ENCODE measurements around the gene HS6ST3.
"Not testable (repeated sequence)": the region's sequence is repeated elsewhere in the genome, so short reads cannot be mapped to it uniquely, and the experiment has no call there.

Gene HS6ST3

DNA sequence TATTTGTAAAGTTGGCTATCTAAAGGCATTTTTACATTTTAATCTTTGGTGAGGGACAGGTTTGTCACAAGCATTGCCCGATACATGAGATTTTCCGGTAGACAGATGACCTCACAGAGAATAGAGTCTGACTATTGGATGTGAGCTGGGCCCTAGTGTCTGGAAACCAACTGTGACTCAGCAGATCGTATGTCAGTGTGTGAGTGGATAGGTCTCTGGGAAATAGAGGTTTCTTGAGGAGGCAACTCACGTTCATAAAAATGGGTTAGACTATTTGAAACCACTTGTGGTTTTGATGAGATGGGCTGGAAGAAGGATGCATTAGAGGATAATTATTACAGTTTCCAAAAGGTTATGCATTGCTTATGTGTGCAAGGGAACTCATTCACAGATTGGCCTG, 19.2 kb downstream of the HS6ST3 start:
- Histone ChIP-seq H3K4me1 (no peaks in the 10 kb centered on the region), H3K9me3 (no peaks in the 10 kb centered on the region), H3K36me3 (replicated peaks) (no peaks in the 10 kb centered on the region), H3K4me3 (no peak overlapping the region), H3K27me3 (ENCODE audit: low read depth) (no peaks in the 10 kb centered on the region)
- in situ Hi-C loops (cut with MboI; ENCODE audit: low sequenced_read_pairs): no loop called here
- no peak for DNase-seq (ENCODE audit: low spot score in 2 of 2)

DNA sequence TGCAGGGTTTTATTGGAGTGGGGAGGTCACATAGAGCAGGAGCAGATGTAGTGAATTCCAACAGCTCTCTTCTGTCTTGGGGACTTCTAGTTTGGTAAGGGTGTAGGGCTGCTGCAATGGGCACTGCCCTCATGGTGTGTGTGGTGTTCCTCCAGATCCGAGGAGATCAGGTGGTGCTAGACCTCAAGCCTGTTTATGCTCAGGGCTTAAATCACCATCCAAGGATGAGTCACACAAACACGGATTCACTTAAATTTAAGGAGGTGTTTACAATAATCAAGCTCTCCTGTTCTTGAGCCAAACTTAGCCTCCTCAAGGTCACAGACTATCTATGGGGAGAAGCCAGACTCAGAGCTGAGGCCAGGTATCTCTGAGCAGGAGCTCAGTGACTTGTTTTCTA, 23.0 kb downstream of the HS6ST3 start:
- DNase-seq (ENCODE audit: low spot score in 2 of 2): no peak
- Histone ChIP-seq H3K4me3 (no peak overlapping the region), H3K27me3 (ENCODE audit: low read depth) (no peaks in the 10 kb centered on the region), H3K4me1 (no peaks in the 10 kb centered on the region), H3K36me3 (replicated peaks) (no peaks in the 10 kb centered on the region), H3K9me3 (no peaks in the 10 kb centered on the region)
- in situ Hi-C loops (cut with MboI; ENCODE audit: low sequenced_read_pairs): no loop called here

DNA sequence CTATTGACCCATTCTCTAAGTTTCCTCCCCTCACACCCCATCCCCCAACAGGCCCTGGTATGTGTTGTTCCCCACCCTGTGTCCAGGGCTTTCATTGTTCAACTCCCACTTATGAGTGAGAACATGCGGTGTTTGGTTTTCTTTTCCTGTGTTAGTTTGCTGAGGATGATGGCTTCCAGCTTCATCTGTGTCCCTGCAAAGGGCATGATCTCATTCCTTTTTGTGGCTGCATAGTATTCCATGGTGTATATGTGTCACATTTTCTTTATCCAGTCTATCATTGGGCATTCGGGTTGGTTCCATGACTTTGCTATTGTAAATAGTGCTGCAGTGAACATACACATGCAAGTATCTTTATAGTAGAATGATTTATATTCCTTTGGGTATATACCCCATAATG, 25.5 kb downstream of the HS6ST3 start:
- H3K4me3 ChIP-seq; H3K36me3 ChIP-seq (replicated peaks); H3K27me3 ChIP-seq (ENCODE audit: low read depth); H3K9me3 ChIP-seq; in situ Hi-C loops (cut with MboI; ENCODE audit: low sequenced_read_pairs); DNase-seq (ENCODE audit: low spot score in 2 of 2); H3K4me1 ChIP-seq: not testable (repeated sequence)

DNA sequence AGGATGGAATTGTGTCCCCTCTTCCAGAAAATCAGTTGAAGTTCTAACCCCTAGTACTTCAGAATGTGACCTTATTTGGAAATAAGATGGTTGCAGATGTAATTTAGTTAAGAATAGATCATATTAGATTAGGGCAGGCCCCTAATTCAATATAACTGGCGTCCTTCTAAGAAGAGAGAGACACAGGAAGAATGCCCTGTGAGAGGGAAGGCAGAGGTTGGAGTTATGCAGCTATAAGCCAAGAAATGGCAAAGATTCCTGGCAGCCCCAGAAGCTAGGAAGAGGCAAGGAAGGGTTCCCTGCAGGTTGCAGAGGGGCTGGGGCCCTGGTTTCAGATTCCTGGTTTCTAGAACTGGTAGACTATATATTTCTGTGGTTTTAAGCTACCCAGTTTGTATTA, 30.0 kb downstream of the HS6ST3 start:
- in situ Hi-C loops (cut with MboI; ENCODE audit: low sequenced_read_pairs): no loop called here
- no peak for DNase-seq (ENCODE audit: low spot score in 2 of 2)
- Histone ChIP-seq H3K4me3 (no peak overlapping the region), H3K36me3 (replicated peaks) (no peaks in the 10 kb centered on the region), H3K27me3 (ENCODE audit: low read depth) (no peaks in the 10 kb centered on the region), H3K4me1 (no peaks in the 10 kb centered on the region), H3K9me3 (no peaks in the 10 kb centered on the region)

DNA sequence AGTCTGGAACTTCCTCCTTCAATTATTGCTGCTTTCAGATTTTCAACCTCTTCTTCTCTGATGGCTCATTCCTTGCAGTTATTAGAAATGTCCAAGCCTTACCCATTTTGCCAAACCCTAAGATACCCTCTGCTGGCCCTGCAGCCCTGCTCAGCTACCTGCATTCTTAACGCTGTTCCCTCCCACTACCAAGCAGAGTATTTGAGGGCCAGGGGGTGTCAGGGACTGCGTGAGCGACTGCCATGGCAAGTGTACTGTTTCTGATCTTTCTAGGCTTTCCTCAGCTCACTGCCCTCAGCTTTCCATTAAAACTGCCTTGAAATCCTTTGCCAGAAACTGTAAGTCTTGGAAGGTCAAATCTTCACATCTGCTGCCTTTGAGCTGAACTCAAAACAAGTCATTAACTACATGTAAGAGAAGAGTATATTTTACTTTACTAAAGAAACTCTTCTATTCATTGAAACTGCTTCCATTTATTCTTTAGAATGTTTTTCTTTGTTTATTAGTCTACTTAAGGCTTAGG, 41.0 kb downstream of the HS6ST3 start:
- no peak overlapping the region for H3K4me3 ChIP-seq
- H3K36me3 ChIP-seq (replicated peaks): no peaks in the 10 kb centered on the region
- peaks cover 10% of the 10 kb centered on the region for H3K4me1 ChIP-seq
- H3K27me3 ChIP-seq (ENCODE audit: low read depth): no peaks in the 10 kb centered on the region
- in situ Hi-C loops (cut with MboI; ENCODE audit: low sequenced_read_pairs): no loop called here
- no peaks in the 10 kb centered on the region for H3K9me3 ChIP-seq
- no peak for DNase-seq (ENCODE audit: low spot score in 2 of 2)

DNA sequence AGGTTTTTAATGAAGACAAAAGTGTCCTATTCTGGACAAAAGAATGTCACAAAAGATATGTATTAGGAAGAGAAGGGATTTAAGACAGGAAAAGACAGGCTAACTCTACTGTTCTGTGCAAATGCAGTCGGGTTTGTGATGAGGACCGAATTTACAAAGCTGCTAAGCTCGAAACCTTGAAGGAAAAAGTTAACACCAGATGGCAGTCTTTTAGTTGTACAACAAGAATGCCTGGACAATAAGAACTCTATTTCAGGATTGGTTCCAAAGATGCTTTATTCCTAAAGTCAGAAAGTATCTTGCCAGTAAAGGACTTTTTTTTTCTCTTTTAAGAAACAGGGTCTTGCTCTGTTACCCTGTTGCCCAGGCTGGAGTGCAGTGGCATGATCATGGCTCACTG, 51.1 kb downstream of the HS6ST3 start:
- no peaks in the 10 kb centered on the region for H3K27me3 ChIP-seq (ENCODE audit: low read depth)
- in situ Hi-C loops (cut with MboI; ENCODE audit: low sequenced_read_pairs): no loop called here
- H3K36me3 ChIP-seq (replicated peaks): no peaks in the 10 kb centered on the region
- no peaks in the 10 kb centered on the region for H3K4me1 ChIP-seq
- peak in 1 of 2 experiments; percentile 43 for DNase-seq (ENCODE audit: low spot score in 2 of 2)
- H3K9me3 ChIP-seq: no peaks in the 10 kb centered on the region
- H3K4me3 ChIP-seq: no peak overlapping the region

DNA sequence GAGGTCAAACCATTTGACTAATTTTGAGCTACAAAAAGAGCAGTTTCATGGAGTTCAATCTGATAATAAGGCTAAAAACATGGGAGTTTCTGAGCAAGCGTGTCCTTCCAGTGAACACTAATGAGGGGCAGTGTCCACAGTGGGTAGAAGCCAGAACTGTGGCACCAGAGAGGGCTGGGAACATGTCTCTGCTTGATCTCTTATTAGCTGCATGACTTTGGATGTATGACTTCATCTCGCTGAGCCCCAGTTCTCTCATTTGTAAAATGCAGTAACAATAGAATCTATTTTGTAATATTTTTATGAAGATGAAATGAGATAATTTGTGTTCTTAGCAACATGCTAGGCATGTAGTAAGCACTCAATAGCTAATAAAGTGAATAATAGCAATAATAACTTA, 69.8 kb downstream of the HS6ST3 start:
- Histone ChIP-seq H3K36me3 (replicated peaks) (no peaks in the 10 kb centered on the region), H3K4me1 (no peaks in the 10 kb centered on the region), H3K4me3 (no peak overlapping the region), H3K27me3 (ENCODE audit: low read depth) (no peaks in the 10 kb centered on the region), H3K9me3 (no peaks in the 10 kb centered on the region)
- DNase-seq (ENCODE audit: low spot score in 2 of 2): no peak
- in situ Hi-C loops (cut with MboI; ENCODE audit: low sequenced_read_pairs): no loop called here

DNA sequence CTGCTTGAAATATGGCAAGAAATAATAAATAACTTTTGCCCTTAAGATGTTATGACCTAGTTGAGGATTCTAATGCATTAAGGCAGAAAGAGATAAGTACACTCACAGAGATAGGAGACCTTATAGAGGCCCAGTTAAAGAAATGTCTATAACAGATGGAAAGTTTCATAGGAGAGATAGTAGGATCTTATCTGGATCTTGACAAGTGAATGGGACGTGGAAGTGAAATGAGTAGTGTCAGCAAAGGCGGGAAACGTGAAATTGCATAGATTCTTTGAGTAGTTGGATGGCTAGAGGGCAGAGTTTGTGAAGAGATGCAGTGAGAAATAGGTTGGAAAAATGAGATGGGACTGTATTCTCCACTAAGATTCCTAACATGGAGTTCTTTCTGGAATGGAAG, 71.2 kb downstream of the HS6ST3 start:
- no peak for DNase-seq (ENCODE audit: low spot score in 2 of 2)
- in situ Hi-C loops (cut with MboI; ENCODE audit: low sequenced_read_pairs): no loop called here
- no peak overlapping the region for H3K4me3 ChIP-seq
- no peaks in the 10 kb centered on the region for H3K9me3 ChIP-seq
- no peaks in the 10 kb centered on the region for H3K36me3 ChIP-seq (replicated peaks)
- H3K4me1 ChIP-seq: no peaks in the 10 kb centered on the region
- H3K27me3 ChIP-seq (ENCODE audit: low read depth): no peaks in the 10 kb centered on the region

DNA sequence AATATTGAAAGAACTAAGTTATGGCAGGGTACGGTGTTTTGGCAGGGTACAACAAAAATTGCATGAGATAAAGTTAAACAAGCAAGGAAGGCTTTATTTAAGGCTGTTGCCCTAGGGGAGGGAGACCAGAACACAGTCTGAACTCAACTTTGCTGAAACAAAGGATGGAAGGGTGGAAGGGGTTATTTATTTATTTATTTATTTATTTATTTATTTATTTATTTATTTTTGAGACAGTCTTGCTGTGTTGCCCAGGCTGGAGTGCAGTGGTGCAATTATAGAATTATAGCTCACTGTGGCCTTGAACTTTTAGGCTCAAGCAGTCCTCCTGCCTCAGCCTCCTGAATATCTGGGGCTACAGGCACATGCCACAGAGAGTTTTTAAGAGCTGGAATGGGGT, 75.9 kb downstream of the HS6ST3 start:
- H3K4me3 ChIP-seq: no peak overlapping the region
- no peaks in the 10 kb centered on the region for H3K36me3 ChIP-seq (replicated peaks)
- no peaks in the 10 kb centered on the region for H3K4me1 ChIP-seq
- no peaks in the 10 kb centered on the region for H3K27me3 ChIP-seq (ENCODE audit: low read depth)
- no peaks in the 10 kb centered on the region for H3K9me3 ChIP-seq
- DNase-seq (ENCODE audit: low spot score in 2 of 2): no peak
- in situ Hi-C loops (cut with MboI; ENCODE audit: low sequenced_read_pairs): no loop called here

DNA sequence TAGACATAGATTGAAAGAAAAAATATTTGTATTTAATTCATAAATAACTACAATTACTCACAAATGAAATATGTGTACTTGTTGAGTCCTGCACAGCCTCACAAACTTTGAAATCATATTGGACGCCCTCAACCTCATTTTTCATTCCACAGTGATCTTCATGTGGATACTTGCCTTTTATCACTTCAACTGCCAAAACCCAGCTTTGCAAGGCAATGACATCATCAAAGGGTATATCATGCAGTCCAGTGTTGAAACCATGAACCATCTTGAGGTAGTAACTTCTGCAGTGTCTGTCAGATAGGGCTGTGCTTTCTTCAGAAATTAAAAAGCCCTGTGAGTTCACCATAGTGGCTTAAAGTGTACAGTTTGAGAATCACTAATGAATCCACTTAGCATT, 82.2 kb downstream of the HS6ST3 start:
- in situ Hi-C loops (cut with MboI; ENCODE audit: low sequenced_read_pairs): no loop called here
- Histone ChIP-seq H3K4me1 (peaks cover 6% of the 10 kb centered on the region), H3K9me3 (no peaks in the 10 kb centered on the region), H3K36me3 (replicated peaks) (no peaks in the 10 kb centered on the region), H3K4me3 (no peak overlapping the region), H3K27me3 (ENCODE audit: low read depth) (no peaks in the 10 kb centered on the region)
- DNase-seq (ENCODE audit: low spot score in 2 of 2): no peak

DNA sequence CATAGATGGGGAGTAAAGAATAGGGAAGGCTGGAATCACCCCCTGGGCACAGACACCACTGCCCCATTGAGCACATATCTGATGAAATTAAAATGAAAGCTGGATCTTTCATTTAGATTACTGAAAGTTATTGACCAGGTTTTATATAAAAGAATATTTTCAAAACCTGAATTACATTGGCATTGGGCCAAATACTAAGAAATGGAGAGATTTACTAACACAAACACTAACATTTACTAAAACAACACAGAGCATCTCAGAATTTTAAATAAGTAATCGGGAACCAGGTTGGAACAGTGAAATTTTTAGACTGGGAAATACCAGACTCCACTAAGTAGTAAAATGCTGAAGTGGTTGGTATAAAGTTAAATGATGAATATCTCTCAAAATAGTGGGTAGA, 88.9 kb downstream of the HS6ST3 start:
- Histone ChIP-seq H3K4me3 (no peak overlapping the region), H3K27me3 (ENCODE audit: low read depth) (no peaks in the 10 kb centered on the region), H3K9me3 (no peaks in the 10 kb centered on the region), H3K36me3 (replicated peaks) (no peaks in the 10 kb centered on the region), H3K4me1 (peaks cover 10% of the 10 kb centered on the region)
- in situ Hi-C loops (cut with MboI; ENCODE audit: low sequenced_read_pairs): no loop called here
- no peak for DNase-seq (ENCODE audit: low spot score in 2 of 2)

DNA sequence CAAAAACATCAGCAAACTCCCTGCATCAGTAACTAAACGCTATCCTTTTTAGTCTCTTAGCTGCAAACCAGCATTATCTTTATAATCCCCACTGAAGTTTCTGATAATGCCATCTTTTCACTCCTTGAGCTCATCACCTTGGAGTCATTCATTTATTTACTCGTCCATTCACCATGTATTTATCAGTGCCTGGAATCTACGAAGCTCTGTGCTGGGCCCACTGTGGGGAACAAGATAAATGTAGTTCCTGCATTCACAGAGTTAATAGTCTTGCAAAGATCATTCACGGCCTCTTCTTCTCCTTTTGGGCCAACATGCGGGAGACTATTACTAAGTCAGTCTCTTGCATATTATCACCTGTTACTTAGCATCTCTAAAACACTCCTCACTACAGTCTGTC, 89.4 kb downstream of the HS6ST3 start:
- Histone ChIP-seq H3K9me3 (no peaks in the 10 kb centered on the region), H3K4me3 (no peak overlapping the region), H3K36me3 (replicated peaks) (no peaks in the 10 kb centered on the region), H3K4me1 (peaks cover 10% of the 10 kb centered on the region), H3K27me3 (ENCODE audit: low read depth) (no peaks in the 10 kb centered on the region)
- no peak for DNase-seq (ENCODE audit: low spot score in 2 of 2)
- in situ Hi-C loops (cut with MboI; ENCODE audit: low sequenced_read_pairs): no loop called here

DNA sequence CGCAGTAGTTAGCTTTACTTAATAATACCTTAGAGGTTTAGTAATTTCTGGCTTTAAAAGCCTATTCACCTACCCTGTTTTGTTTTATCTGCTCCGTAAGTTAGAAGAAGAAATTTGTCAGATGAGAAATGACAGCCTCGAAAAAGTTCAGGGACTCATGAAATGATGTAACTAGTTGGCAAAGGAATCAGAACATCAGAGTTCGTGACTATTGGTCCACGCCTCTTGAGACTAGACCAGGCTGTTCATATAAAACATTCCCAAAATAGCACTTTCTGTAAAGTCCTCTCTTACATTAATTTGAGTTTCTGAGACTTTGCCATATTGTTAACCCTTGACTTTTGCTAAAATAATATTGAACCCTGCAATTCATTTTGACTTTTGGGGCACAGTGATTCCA, 92.0 kb downstream of the HS6ST3 start:
- H3K4me1 ChIP-seq: peaks cover 5% of the 10 kb centered on the region
- H3K36me3 ChIP-seq (replicated peaks): no peaks in the 10 kb centered on the region
- H3K27me3 ChIP-seq (ENCODE audit: low read depth): no peaks in the 10 kb centered on the region
- H3K4me3 ChIP-seq: no peak overlapping the region
- in situ Hi-C loops (cut with MboI; ENCODE audit: low sequenced_read_pairs): no loop called here
- no peak for DNase-seq (ENCODE audit: low spot score in 2 of 2)
- H3K9me3 ChIP-seq: no peaks in the 10 kb centered on the region

DNA sequence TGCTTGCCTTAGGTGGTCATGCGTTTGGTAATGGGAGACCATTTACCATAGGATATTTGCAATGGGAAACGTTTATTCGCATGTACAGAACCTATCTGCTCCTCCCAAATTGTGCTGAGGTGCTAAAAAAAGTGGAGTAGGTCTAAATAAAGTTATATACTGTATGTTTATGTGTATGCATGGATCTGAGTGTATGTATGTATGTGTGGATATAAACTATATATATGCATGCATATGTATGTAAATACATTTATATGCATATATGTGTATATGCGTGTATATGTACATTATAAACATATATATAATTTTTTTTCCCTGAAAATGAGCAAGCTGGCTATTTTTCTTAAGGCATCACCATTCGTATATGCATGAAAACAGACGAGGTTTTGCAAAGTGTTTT, 95.9 kb downstream of the HS6ST3 start:
- DNase-seq (ENCODE audit: low spot score in 2 of 2): no peak
- Histone ChIP-seq H3K36me3 (replicated peaks) (no peaks in the 10 kb centered on the region), H3K9me3 (no peaks in the 10 kb centered on the region), H3K4me3 (no peak overlapping the region), H3K27me3 (ENCODE audit: low read depth) (no peaks in the 10 kb centered on the region), H3K4me1 (no peaks in the 10 kb centered on the region; the same call in none of the 2 replicates)
- in situ Hi-C loops (cut with MboI; ENCODE audit: low sequenced_read_pairs): no loop called here

DNA sequence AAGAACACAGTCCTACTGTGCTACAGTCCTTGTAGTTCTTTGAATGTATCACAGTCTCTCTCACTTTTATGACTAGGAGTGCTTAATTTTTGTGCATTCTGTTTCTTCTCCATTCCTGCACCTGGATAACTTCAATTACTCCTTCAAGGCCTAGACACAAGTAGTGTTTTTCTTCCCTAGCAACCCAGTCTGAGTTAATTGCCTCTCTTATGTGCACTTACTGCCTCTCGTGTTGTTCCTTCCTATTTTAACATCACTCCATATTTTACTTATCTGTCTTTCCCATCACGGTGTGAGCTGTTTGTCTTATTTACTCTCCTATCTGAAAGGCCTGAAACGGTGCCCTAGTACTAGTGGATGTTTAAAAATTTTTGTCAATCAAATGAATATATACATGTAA, 101.5 kb downstream of the HS6ST3 start:
- H3K36me3 ChIP-seq (replicated peaks): no peaks in the 10 kb centered on the region
- no peaks in the 10 kb centered on the region for H3K27me3 ChIP-seq (ENCODE audit: low read depth)
- in situ Hi-C loops (cut with MboI; ENCODE audit: low sequenced_read_pairs): no loop called here
- no peak for DNase-seq (ENCODE audit: low spot score in 2 of 2)
- no peak overlapping the region for H3K4me3 ChIP-seq
- peaks cover 3% of the 10 kb centered on the region; the same call in 1 of the 2 replicates for H3K4me1 ChIP-seq
- no peaks in the 10 kb centered on the region for H3K9me3 ChIP-seq

Data from HAP-1 (cell line).